RPMI7951 (cell line): ENCODE measurements around the gene MYOF. TPM values are rescaled to one million over a fixed set of nuclear protein-coding genes. Genes with fewer than 3 reads are reported as not detected.
A peak's percentile ranks its signal among the peaks of the same experiment; 100 is the strongest.
"Not testable (repeated sequence)": the region's sequence is repeated elsewhere in the genome, so short reads cannot be mapped to it uniquely, and the experiment has no call there.

Source experiments
- DNase-seq: peaks from one replicate; pipeline ENCODE4 v3.0.0-alpha.2; 2012; ENCODE audit warnings: low read depth
- total RNA-seq: library from RNA; depleted of rRNA; stranded (reverse); fragments of >200 nt; shearing (Covaris generic); gene quantifications from 2 replicates; pipeline ENCODE4 v1.2.3, GENCODE V29; 2014

The MYOF gene
- total RNA-seq, 1 experiment from 2014 or later: 57.1 TPM

- no peak for DNase-seq
Measured at GRCh38 chr10:93420944-93421825, 60.9 kb downstream of the MYOF start.

DNA sequence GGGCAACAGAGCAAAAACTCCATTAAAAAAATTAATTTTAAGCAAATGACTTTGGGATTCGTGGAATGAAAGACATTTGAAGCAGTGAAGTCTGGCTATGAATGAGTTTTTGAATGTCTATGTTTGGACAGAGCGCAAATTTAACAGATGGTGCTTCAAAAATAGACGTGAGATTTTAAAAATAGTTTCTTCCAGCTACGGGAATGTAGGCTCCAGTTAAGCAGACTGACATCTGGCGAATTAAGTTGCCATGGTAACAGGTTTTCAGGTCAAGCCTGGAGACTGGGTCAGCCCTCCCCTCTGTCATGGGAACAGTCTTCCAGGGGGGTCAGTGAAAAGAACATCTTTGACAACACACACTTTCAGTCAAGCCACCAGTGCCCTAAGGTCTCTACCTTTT is 62.0 kb downstream of the MYOF start:
- DNase-seq: peak; percentile 44

GRCh38 chr10:93419016-93419415 is 63.1 kb downstream of the MYOF start:
- DNase-seq: not testable (repeated sequence)

DNA sequence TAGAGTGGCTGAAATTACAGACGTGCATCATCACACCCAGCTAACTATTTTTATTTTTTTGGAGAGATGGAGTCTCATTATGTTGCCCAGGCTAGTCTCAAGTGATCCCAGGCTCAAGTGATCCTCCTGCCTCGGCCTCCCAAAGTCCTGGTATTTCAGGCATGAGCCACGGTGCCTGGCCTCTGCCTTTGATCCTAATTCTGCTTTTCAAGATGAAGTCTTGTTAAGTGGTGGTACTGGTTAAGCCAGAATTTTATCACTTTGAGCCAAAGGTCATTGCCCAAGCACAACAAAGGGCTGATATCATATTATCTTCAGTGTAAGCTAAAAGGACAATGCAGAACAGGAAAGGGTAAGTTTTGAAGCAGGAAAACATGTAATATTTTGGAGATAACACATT is 64.2 kb downstream of the MYOF start:
- DNase-seq: no peak

DNA sequence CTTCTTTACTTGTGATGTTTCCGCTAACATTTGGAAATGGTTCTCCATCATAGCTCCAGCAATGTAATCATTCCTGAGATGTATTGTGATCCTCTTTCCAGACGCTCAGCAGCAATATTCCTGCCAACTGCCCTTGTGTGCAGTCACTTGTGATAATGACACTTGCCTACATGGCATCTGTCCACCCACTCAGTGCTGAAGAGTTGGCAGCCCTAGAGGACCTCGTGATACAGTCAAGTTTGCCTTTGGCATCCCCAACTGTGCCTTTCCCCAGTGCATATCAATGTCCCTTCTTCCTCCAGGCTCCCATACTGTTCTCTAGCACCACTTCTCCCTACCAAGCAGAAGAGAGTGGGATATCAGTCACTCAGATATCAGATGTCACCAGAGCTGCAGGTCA is 64.9 kb downstream of the MYOF start:
- no peak for DNase-seq

DNA sequence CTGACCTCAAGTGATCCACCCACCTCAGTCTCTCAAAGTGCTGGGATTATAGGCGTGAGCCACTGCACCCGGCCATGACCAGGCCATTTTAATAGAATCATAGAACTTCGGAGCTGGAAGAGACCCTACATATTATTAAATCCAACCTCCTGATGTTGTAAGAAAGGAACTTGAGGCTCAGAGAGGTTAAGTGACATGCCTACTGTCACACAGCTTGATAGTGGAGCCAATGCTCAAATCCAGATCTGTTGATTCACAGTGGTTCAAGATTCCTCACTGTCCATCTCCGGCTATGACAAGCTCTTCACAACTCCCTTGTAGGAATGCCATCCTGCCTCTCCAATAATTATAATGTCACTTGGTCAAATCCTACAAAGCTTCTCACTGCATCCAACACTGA is 65.3 kb downstream of the MYOF start:
- DNase-seq: no peak

DNA sequence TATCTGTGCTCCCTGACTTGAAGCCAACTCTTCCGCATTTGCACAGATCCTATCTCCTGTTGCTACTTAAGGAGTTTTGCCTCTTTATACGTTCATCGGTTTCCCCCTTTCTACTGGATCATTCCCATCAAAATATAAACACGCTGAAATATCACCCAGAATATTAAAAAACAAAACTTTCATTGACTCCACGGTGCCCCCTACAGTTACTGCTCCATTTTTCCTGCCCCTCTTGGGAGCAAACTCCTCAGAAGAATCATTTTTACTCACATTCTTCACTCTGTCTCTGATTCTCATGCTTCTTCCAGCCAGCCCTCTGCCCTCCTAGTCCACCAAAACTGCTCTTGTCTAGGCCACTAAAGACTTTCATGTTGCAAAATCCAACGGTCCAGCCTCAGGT is 66.4 kb downstream of the MYOF start:
- no peak for DNase-seq

DNA sequence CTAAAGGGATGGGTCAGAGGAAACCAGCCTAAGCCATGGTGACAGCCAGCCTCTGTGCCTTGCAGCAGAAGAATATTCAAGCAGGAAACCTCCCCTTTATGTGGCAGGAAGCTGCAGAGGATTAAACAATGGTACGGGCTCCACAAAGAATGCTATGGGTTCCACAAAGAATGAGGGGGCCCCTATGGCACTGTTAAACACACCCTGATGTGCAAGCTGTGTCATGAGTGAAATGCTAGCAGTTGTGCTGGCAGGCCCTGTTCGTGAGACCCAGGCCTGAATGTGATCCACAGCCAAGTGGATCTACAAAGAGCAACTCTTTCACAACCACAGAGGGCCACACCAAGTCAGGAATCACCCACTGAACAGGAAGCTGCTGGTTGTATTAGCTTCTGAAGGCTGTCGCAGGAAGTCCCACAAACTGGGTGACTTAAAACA is 68.9 kb downstream of the MYOF start:
- no peak for DNase-seq

- DNase-seq: no peak
Measured at GRCh38 chr10:93412801-93413200, 69.3 kb downstream of the MYOF start.

DNA sequence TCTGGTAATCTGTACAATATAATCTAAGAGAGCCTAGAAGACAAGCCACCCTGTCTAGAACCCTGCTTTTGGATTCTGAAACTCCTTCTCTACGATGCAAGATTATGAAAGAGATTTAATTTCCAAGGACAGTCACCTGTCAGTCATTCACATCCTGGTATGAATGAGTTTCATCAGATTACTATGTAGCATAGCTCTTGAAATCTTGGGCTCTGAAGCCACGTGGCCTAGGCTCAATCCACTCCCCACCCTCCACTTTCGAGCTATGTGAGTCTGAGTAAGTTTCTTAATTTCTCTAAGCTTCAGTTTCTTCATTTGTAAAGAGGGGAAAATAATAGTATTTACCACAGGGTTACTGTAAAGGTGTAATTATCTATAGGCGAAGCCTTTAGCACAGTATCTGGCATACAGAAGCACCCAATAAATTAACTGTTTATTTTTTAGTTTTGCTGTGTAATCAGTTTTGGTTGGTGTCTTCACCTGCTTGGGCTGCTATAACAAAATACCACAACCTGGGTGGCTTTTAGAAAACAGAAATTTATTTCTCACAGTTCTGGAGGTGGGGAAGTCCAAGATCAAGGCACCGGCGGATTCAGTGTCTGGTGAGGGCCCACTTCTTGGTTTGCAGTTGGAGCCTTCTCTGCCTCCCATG is 71.3 kb downstream of the MYOF start:
- DNase-seq: no peak

DNA sequence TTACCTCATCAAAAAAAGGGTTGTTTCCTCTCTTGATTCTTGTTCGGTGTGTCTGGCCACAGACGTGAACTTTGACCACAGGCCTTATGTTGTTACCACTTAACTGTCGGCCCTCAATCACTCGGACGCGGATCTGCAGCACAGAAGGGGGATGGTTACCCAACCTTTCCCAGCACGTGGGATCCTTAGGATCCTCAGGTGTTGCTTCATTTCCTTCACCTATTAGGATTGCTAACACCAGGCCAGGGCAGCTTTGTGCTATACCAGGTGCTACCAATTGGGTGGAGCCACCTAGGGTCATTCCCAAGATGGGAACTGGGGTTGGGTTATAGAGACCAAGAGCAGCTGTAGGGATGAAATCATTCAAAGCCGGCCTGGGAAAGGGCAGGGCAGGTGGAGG is 73.4 kb downstream of the MYOF start:
- DNase-seq: no peak

- DNase-seq: no peak
Measured at GRCh38 chr10:93406364-93407145, 75.6 kb downstream of the MYOF start.

- no peak for DNase-seq
Measured at GRCh38 chr10:93404048-93404354, 78.1 kb downstream of the MYOF start.

DNA sequence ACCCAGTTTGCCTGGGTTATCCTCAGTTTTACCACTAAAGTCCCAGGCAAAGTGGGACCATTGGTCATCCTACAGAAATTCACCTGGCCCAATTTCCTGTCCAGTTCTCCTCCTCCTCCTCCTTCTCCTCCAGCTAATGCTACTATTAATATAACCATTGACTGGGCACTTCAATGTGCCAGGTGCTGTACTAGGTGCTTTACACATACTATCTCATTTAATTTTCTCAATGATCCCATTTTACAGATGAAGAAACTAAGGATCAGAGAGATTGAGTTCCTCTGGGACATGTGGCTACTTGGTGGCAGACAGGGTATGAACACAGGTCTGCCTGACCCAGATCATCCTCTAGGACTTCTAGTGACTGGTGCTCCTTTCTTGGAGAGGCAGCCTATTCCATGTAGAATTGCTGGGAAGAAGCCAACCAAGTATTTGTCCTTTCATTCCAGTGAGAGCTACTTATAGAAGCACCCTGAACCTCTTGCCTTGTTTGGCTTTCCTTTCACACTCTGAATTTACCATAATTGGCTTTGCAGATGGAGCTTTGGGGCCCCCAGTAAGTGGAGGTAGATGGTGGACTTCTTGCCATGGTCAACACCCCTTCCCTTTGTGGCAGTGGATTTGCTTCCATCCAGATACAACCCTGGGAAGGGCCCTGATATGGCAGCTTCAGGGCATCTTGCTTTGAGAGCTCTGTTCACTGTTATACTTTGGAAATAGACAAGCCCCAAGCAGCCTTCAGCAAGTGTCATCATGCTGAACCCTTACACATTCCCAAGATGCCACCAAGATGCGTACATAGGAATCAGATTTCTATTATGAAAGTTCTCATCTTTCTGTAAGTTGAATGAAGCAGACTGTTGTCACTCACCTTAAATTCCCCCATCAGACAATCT is 78.7 kb downstream of the MYOF start:
- DNase-seq: no peak

DNA sequence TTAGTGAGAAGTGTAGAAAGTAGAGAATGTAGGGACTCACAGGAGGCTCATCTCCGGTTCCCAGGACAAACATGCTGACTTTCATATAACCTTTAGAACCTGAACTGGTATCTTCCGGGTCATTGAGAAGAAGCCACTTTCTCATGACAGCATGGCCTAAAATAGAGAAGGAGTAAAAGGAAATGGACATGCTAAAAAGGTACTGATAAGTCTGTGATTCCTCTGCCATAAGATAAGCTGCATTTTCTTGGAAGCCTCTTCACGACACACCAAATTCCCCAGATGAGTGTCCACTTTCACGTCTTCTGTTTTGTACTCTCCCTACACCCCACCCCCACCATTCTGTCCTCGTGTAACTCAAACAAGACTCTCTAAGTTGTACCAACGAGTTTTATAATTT is 79.9 kb downstream of the MYOF start:
- no peak for DNase-seq

DNA sequence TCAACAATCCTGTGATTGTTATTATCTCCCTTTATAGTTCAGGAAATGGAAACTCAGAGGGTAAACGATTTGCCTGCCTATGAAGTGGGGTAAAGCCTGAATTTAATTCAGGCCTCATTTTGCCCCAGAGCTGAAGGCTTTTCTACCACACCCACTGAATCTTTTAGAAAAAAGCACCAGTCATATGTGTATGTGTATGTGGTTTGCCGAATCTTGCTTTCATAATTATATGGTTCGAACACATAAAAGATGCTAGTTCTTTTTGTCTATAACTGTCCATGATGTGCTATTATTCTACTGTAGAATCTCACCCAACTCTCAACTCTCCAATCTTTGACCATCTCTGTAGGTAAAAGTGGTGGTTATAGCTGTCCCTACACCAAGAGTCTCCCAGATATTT is 83.6 kb downstream of the MYOF start:
- DNase-seq: no peak

DNA sequence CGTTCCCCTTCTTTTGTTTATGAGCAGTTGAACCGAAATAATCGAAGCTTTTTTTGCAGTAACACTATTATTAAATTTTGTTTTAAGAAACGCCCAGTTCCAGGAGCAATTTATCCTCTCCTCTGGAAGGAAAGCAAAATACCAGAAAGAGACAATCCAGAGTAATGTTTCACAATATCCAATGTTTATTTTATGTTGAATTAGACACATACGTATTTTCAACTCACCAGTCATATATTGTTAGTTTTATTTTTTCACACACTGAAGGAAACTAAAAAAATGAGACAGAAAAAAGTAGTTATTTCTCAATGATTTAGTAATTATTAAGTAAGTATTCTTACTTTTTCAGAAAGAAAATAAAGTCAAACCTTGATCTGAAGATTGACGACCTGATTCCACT is 85.1 kb downstream of the MYOF start:
- DNase-seq: no peak

- no peak for DNase-seq
Measured at GRCh38 chr10:93393211-93393610, 88.9 kb downstream of the MYOF start.

DNA sequence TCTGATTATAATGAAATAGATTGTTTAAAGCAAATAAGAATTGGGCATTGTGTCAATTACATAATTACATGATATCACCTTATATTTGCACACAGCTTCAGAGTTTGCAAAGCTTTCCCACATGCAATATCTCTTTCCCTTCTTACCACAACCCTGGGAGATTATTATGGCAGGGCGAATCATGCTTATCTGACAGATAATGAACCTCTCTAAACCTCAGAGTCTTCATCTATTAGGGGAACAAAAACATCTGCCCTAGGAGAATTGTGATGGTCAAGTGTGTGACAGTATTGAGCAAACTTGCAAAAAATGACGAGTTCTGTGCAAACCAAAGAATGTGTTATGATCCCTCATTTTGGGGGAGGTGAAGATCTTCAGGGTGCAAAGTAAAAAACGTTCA is 90.0 kb downstream of the MYOF start:
- peak; percentile 24 for DNase-seq

DNA sequence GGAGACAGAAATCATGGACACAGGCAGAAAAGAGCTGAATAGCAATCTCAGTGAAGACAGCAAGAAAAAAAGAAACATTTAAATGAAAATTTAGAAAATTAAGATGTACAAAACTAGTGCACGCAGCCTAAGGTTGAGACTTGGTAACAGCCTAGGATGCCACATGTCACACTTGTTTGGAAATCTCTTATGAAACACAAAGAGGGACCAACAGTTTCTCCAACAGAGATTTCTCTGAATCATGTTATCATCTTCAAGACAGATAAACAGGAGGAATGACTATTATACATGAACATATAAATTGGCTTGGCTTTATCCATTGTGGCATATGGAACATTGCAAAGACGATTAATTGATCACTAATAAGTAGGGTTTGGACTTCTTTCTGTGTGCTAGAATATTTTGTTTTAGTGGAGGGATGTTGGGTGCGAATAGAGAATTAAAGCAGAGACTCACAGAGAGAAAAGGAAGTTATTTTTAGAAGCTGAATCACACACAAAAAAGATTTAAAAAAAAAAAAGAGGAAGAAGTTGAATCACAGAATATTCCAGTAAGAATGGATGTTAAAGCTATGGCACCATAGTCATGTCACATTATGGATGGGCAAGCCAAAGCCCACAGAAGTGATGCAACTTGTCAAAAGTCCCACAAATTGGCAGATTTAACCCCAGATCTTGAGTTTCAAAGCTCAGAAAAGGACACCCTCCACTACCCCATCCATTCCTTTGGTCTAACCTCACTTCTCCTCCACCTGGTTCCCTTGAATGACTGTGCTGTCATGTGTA is 91.6 kb downstream of the MYOF start:
- DNase-seq: peak; percentile 29
